ENCODE data around the gene ACTA1.
"Not testable (repeated sequence)": the region's sequence is repeated elsewhere in the genome, so short reads cannot be mapped to it uniquely, and the experiment has no call there.

ACTA1 gene

DNA sequence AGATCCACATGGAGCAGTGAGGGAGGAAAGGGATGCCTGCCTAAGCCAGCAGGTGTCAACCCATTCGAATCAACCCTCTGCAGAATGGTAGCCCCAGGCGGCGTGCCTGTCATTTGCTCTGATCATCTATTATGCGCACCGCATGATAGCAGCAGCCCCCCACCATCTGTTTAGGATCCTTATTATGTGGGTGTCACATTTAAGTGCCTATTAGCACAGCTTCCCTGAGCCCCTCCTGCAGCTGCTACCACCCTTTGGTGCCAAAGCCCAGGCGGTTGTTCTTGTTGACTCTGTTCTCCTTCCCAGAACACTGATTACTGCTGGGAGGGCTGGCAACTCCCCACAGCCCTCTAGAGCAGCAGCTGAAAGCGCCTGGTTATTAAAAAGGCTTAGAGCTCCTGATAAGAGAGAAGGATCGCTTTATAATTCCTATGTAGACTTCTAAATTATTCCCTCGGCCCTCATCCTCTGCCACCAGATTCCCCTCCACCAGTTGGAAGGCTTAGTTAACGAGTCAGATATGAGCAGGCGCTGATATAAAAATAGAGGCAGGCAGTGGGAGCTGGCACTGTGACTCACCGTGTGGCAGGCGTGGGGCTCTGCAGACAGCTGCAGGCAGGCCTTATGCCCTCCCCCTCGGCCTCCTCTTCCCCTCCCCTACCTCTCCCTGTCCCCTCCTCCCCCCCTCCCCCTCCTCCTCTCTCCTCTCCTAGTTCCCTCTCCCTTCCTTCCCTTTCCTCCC lies 23.0 kb downstream of the ACTA1 start:
- in situ Hi-C loops (cut with MboI; ENCODE audit: low sequenced_read_pairs): no loop called here

DNA sequence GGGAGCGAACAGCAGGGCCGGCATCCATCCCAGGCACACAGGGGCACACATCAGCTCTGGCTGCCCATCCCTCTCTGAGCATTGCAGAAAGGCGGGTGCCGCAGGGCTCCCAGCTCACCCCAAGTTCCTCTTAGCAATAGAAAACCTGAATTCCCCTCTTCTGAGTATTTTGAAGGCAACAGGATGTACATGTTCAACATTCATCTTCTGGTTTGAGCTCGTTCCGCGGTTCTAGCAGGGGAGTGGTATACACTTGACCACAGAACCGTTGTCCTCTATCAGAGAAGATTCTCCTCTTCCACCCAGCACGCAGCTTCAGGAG lies 23.6 kb downstream of the ACTA1 start:
- in situ Hi-C loops (cut with MboI; ENCODE audit: low sequenced_read_pairs): no loop called here

DNA sequence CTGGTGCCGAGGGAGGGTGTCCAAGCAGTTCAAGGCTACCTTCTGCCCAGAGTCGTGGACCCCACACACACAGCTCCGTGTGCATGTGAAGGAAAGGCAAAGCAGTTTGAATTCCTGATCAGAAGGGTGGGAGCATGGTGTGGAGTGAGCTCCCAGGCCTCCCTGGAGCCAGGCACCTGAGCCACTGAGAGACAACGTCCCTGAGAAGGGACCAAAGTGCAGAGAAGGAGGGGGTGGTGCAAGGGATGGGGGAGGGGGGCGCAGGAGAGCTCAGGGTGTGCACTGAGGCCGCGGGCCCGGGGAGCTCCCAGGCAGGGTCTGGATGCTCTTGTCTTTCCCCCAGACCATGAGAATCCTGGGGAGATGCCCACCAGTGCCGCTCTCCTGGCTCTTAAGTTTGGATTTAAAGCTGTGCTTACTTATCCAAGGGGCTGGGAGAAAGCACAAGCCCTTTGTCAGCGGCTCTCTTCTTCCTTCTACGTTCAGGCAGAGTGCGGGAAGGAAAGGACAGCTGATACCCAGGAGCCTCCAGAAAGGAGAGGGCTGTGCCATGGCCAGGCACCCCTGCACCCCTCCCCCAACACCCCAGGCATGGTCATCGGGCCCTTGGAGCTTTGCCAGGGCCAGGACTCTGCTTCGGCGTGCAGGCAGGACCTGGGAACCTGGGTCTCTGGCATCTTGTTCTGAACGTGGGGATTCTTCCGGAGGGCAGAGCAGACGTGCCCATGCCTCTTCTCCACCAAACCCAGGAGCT lies 24.1 kb downstream of the ACTA1 start:
- in situ Hi-C loops (cut with MboI; ENCODE audit: low sequenced_read_pairs): no loop called here

DNA sequence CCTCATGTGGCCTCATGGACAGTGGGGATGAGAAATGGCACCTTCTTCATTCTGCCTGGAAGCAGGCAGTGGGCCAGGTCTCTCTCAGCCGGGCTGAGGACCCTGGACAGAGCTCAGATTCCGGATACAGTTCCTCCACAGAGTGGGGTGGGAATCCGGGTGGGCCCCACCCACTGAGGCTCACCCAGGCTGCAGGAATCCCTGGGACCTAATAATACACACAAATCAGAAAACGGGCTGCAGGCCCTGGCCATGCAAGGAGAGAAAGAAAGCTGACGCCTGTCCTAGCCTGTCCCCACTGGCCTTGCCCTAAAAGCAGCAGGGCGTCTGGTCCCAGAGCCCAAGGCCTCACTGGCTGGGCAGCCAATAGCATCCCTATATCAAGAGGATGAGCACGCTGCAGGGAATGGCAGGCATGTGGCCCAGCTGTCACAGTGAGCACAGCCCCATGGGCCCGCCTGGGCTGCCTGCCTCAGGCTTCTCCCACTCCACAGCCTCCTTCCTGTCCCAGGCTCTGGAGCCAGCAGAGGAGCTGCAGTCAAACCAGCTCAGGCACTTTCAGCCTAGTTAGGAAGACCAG lies 25.3 kb downstream of the ACTA1 start:
- in situ Hi-C loops (cut with MboI; ENCODE audit: low sequenced_read_pairs): no loop called here

DNA sequence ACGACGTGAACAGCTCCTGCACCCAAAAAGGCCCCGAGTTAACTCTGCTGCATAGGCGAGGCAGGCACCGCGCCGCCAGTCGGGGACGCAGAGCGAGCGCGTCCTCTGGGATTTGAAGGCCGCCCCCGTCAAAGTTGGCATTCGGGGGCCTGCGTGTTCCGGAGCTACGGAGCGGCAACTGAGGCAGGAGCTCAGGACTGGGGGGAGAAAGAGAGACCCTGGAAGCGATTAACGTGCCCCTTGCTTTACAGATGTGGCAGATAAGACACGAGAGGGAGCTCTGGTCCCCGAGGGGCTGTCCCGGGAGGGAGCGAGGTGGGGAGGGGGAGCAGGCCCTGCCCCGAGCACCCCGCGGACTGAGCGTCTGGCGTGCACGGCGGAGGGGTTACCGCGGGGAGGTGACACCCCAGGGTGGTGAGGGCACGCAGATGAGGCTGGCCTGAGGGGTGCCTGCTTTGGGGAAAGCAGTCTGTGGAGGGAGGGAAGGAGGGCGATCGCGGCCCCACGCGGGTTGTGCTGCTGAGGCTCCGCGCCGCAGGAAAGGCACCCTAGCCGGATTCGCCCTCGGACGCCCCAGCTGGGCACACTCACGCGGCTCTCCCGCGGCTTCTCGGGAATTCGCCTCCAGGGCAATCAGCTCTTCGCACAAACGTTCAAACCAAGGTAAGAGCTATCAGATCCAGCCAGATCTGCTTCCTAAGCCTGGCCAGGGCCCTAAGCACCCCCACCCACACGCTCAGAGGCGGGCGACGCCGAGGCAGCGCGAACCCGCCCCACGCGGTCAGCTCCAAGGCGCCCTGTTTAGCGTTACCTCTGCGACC lies 26.5 kb downstream of the ACTA1 start:
- in situ Hi-C loops (cut with MboI; ENCODE audit: low sequenced_read_pairs): no loop called here

DNA sequence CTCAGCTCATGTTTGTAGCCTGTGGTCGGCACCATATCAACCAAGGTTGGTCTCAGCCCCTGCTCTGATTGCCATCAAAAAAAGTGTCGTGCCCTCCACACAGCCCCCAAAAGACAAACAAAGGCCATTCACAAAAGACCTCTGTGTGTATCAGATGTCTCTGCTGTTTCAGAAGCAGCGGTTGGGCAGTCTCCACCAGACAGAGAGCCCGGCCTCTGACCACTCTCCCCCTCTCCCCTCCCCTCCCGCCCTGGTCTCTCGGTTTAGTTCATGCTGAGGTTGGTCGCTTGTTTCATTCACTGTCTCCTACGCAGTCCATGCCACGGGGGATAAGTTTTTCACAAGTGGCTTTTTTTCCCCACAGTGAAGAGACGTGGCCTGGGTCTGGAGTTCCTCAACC lies 27.1 kb downstream of the ACTA1 start:
- in situ Hi-C loops (cut with MboI; ENCODE audit: low sequenced_read_pairs): no loop called here

DNA sequence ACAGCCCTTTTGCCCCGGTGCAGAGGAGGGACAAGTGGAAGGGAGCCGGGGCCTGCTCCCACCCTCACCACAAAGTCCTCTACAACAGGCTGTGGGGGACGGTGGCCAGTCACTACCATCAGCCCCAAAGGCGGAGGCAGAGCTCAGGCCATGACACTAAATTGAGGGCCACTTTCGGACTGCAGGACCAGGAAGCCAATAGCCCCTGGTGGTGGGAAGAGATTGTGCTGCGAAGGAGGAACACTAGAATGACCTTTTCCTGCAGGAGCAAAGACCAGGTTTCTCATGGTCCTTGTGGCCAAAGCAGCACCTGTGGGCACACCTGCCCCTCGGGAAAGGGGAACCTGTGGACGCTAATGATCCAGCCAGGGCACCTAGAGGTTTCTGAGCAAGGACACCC lies 30.3 kb downstream of the ACTA1 start:
- in situ Hi-C loops (cut with MboI; ENCODE audit: low sequenced_read_pairs): no loop called here

DNA sequence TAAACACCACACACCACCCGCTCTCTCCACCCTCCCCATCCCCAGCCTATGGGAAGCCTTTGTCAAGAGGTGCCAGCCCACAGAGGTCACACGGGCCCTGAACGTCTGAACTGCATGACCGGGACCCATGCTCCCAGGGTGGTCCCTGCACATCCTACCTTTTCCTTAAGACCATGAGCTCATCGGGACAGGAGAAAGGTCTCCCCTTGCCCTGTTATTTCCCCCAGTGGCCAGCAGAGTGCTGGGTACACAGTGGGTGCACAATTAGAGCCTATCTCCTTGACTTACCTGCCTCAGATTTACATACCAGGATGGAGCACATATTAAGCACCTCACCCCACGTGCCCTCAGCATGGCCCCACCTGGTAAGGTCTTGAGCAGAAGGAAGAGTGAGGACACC lies 30.9 kb downstream of the ACTA1 start:
- in situ Hi-C loops (cut with MboI; ENCODE audit: low sequenced_read_pairs): no loop called here

DNA sequence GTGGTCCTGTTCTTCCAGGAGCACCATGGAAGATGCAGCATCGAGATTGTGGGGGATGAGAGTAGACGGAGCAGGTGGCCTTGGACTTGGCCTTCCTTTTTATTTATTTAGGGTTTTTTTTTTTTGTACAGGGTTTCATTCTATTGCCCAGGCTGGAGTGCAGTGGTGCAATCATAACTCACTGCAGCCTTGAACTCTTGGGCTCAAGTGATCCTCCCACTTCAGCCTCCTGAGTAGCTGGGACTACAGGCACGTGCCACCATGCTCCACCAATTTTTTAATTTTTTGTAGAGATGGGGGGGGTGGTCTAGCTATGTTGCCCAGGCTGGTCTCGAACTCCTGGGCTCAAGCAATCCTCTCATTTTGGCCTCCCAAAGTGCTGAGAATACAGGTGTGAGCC lies 31.6 kb downstream of the ACTA1 start:
- in situ Hi-C loops (cut with MboI; ENCODE audit: low sequenced_read_pairs): not testable (repeated sequence)

DNA sequence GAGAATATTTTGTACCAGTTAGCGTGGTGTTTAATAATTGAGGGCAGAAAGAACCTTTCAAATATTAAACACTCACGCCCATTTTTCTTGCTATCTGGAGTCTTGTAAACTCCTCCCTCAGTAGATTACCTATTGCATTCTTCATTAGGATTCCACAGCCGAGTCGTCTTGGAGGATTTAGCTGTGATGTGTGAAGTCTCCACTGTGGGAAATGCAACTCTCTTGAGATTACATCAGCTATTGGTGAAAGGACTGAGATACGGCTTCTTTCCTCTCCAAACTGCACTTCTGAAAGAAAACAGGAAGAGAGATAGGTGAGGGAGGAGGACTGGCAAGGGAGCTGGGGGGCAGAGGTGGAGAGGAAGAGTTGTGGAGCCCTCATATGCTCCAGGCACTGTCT lies 36.1 kb downstream of the ACTA1 start:
- in situ Hi-C loops (cut with MboI; ENCODE audit: low sequenced_read_pairs): no loop called here

DNA sequence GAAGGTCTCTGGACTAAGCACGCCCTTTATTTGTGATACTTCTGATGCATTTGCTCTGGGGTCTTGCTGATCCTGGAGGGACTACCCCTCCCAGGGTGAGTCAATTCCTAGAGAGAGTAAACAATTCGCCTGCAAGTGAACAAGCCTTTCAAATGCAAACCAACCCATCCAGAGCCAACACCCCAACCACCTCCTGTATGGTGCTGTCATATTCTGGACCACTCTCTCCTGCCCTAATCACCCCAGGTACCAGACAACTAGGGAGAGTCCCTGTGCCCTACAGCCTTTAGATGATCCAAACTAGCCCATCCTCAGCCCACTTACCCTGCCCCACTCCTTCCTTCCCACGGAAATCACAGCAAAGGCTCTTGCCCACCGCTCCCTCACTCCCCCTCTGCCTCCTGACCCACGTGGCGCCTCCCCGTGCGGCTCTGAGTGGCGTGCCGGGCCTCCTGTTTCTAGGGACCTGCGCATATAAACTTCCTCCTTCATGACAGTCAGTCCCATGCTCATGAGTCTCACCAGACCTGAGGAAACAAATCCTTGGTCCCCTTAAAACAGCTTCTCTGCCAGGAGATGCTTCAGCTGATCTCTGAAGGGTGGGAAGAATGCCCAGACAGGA lies 37.2 kb downstream of the ACTA1 start:
- in situ Hi-C loops (cut with MboI; ENCODE audit: low sequenced_read_pairs): no loop called here

DNA sequence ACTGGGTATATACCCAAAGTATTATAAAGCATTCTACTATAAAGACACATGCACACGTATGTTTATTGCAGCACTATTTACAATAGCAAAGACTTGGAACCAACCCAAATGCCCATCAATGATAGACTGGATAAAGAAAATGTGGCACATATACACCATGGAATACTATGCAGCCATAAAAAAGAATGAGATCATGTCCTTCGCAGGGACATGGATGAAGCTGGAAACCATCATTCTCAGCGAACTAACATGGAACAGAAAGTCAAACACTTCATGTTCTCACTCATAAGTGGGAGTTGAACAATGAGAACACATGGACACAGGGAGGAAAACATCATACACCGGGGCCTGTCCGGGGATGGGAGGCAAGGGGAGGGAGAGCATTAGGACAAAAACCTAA lies 39.4 kb downstream of the ACTA1 start:
- in situ Hi-C loops (cut with MboI; ENCODE audit: low sequenced_read_pairs): not testable (repeated sequence)

DNA sequence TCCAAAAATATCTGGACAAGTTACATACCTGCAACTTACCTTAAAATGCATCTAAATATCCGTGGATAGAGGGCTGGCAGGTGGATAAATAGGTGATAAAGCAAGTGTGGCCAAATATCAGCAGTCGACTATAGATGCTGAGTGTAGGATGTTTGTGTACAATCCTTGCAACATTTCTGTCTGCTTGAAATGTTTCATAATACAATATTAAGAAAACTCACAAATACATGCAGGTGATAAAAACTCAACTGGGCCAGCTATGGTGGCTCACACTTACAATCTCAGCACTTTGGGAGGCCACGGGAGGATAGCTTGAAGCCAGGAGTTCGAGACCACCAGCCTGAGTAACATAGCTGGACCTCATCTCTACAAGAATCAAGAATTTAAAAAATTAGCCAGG lies 41.0 kb downstream of the ACTA1 start:
- in situ Hi-C loops (cut with MboI; ENCODE audit: low sequenced_read_pairs): no loop called here

DNA sequence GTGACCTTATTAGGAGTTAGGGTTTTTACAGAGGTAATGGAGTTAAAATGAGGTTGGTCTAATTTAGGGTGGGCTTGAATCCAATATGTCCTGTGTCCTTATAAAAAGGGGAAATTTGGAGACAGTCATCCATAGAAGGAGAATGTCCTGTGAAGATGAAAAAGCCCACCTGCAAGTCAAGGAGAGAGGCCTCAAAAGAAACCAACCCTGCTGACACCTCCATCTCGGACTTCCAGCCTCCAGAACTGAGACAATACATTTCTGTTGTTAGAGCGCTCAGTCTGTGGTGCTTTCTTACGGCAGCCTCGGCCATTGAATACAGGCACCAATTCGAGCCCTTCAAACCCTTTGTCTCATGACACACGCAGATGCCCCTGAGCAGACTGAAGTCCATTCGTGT lies 43.8 kb downstream of the ACTA1 start:
- in situ Hi-C loops (cut with MboI; ENCODE audit: low sequenced_read_pairs): no loop called here

DNA sequence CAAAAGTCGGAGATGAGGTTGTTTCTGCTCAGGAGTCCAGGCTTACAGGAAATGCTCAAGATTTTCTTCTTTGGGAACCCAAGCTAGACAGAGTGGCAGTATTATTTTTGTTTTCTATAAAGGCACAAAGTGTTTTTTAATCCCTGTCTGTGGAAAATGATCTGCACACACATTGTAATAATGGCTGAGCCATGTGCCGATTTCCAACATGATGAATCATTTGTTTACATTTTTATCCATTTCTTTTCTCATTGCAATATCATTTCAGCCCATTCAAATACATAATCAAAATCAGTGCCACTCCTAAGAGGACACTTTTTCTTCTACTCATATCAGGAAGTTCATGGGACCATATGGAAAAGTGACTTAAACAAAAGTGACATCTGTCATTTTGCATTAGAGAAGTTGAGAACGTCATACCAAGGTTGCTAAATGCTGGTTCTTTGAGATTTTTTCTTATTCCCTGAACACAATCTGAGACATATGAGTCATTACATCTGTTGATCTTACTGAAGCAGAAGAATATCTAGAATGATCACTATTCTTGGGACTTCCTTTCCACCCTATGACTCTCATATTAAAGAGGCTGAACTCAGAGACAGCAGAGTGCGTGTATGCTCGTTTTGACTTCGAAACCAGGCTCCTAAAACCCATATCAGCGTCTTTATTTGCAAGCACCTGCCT lies 44.9 kb downstream of the ACTA1 start:
- in situ Hi-C loops (cut with MboI; ENCODE audit: low sequenced_read_pairs): no loop called here

DNA sequence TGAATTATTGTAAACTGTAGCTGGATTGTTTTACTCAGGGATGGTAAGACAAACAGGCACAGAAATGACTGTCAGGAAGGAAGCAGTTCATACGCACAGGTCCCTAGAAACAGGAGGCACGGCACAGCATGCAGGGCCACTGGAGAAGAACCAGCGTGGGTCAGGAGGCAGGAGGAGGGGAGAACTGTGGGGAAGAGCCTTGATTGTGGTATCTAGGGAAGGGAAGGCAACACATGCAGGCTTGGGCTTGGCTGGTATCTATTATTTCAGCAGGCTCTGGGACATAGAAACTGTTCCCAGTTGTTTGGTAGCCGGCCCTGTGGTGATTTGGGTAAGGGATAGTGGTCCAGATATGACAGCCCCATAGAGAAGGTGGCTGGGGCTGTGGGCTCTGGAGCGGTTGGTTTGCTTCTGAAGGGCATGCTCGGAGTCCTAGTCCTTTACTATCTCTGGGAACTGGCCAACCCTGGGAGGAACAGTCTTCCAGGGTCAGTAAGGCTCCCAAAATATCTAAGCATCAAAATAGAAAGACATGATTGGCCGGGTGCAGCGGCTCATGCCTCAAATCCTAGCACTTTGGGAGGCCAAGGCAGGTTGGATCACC lies 47.9 kb downstream of the ACTA1 start:
- in situ Hi-C loops (cut with MboI; ENCODE audit: low sequenced_read_pairs): no loop called here

DNA sequence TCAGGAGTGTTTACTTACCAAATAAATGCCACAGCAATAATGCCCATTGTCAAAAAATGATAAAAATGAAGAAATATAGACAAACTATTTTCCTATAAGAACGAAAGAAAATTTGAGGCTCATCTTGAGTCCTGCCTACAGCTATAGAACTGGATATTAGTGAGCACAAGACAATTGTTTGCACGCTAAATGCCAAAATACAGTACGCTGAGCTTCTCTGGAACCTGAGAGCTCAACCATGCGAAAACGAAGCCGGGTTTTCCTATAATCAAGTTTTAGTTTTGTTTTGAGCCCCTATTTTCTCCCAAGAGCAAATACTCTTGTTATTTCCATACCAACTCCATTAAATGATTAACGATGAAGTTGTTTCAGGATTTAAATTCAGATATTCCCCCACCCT lies 49.1 kb downstream of the ACTA1 start:
- in situ Hi-C loops (cut with MboI; ENCODE audit: low sequenced_read_pairs): no loop called here

DNA sequence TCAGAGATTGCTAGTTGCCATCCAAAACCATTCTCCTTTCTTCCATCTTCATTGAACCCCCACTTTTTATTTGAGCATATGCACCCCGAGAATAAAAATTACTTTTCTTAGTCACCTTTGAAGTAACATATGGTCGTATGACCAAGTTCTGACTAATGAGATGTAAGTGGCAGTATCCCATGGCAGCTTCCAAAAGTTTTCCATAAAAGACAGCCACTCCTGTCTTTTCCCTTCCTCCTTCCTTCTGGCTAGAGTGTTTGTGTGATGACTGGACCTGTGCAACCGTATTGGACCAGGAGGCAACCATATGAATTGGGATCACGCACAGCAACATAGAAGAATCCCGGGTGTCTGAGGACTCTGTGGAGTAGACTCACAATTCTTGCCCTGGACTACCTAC lies 49.9 kb downstream of the ACTA1 start:
- in situ Hi-C loops (cut with MboI; ENCODE audit: low sequenced_read_pairs): no loop called here

DNA sequence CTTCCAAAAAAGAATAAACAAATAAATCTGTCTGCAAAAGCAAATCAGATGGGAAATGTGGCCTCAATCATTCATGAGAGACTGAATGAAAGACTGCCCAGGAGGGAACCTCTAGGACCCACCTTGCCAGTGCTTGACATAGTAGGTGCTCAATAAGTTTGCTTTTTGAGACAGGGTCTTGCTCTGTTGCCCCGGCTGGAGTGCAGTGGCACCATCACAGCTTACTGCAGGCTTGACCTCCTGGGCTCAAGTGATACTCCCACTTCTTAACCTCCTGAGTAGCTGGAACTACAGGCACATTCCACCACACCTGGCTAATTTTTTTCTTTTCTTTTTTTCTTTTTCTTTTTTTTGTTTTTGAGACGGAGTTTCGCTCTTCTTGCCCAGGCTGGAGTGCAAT lies 50.7 kb downstream of the ACTA1 start:
- in situ Hi-C loops (cut with MboI; ENCODE audit: low sequenced_read_pairs): no loop called here

Data from HL-60/S4 treated with retinoic acid at 250 ng/mL for 4 days and 3 days (cell line).